GM19463 (cell line): ENCODE results near the gene EHD4.

Experiments used
- ATAC-seq: cut with Tn5 transposase; IDR thresholded peaks from one replicate; pipeline ENCODE4 v1.9.1; 2021; ENCODE audit warnings: mild to moderate bottlenecking, moderate library complexity; ENCODE audit not compliant: unreplicated experiment

EHD4 gene

GRCh38 chr15:41972253-41973242 is at the start of gene EHD4:
Gene EHD4, minus strand, starts transcription at chr15:41972557. Its CDS starts 63 bp downstream, at chr15:41972494.
- ATAC-seq, result peak; percentile 78

GRCh38 chr15:42021593-42021992 is 49.2 kb upstream of the EHD4 start:
- ATAC-seq, result no peak

- no peak for ATAC-seq
These were observed 48.4 kb upstream of the EHD4 start, which contains the start of gene PLA2G4E for GRCh38 chr15:42020713-42021273. Gene PLA2G4E, minus strand, starts transcription at chr15:42021042. Its CDS starts 12 bp downstream, at chr15:42021030.

- no peak for ATAC-seq
These were observed 46.2 kb upstream of the EHD4 start for GRCh38 chr15:42018306-42019224.

DNA sequence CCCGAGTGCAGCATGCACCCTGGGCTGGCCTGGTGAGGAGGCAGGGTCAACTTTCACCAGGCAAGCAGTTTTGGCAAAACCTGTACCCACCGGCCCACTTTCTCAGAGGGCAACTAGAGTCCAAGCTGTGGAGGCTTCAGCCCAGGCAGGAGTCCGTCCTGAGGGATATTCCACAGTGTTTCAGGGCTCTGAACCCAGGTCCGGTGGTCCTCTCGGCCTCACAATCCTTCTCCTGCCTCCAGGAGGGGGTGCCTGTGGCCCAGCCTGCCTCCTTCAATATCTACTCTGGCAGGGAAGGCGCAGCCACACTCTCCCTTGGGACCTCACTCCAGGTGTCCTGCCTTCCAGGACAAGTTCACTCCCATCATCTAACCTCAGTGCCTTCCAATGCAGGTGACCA is 44.6 kb upstream of the EHD4 start:
- no peak for ATAC-seq

GRCh38 chr15:42014406-42014805 is 42.0 kb upstream of the EHD4 start:
- ATAC-seq, result no peak

GRCh38 chr15:42012928-42013482 is 40.6 kb upstream of the EHD4 start:
- ATAC-seq, result no peak

DNA sequence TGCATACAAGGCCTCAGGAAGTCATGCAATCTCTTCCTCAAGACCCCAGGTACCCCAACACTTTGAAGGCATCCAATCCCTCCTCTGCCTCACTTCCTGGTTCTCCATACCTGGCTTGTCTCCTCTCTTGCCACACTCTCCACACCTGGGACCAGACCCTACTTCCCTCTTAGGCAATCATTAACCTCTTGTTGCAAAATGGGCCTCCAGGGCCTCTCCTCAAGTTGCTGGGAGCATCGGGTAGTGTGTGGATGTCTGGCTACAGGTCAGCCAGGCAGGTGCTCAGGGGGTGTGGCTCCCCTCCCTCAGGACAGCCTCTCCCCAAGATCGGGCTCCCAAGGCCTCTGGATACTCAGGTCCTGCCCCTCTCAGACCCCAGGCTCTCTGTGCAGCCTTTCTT is 39.9 kb upstream of the EHD4 start:
- ATAC-seq, result no peak

- no peak for ATAC-seq
These were observed 38.7 kb upstream of the EHD4 start for GRCh38 chr15:42011074-42011473.

DNA sequence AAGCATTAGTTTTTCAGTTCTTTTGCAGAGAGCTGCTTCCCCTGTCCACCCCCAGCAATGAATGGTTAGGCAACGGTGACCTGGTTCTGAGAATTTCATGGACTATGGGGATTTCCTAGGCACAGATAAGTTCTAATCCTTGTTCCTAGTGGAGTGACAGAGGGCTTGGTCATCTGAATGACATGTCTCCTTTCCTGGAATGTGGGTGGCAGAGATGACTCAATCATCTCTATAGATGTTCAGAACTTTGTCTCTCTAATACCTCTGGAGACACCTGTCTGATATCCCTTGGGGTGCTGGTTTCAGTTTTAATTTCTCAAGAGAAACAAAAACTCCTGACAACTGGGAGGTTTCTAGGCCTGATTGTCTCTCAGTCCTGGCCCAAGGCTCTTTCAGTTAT is 38.1 kb upstream of the EHD4 start:
- ATAC-seq, result peak; percentile 82

GRCh38 chr15:42009474-42009873 is 37.1 kb upstream of the EHD4 start:
- ATAC-seq, result no peak

GRCh38 chr15:42009022-42009421 is 36.7 kb upstream of the EHD4 start:
- ATAC-seq, result no peak

DNA sequence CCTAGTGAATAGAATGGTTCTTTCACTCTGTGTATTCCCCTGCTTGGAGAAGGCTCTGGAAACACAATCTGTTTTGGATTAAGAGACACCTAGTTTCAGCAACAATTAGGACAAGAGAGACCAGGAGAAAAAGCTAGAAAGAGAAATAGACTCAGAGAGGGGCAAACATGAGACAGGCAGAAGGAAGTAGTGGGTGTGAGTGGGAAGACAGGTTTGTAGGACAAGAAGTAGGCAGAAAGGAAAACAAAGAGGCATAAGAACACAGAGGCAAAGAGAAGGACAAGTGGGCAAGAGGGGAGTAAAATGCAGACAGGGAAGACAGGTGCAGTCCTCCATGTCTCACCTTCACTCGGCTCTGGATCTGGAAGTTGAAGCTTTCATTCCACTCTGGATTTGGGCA is 35.0 kb upstream of the EHD4 start:
- no peak for ATAC-seq

- ATAC-seq, result no peak
These were observed 30.0 kb upstream of the EHD4 start for GRCh38 chr15:42002333-42002732.

DNA sequence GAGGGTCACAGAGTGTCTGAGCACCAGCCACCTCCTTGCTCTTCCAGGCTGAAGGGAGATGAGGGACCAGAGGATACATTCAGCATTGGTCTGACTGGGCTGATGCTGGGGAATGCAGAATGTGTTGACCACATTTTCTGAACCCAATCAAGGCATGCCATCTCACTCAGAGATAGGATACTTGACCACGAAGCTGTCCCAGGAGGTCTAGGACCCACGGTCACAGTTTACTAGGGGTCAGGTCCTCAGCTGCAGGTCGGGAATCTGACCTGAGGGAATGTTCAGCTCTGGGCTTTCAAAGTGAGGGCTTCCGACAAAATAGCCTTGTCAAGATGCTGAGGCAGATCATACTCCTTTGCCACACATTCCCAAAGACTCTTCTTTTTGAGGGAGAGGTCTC is 28.9 kb upstream of the EHD4 start:
- ATAC-seq, result no peak

DNA sequence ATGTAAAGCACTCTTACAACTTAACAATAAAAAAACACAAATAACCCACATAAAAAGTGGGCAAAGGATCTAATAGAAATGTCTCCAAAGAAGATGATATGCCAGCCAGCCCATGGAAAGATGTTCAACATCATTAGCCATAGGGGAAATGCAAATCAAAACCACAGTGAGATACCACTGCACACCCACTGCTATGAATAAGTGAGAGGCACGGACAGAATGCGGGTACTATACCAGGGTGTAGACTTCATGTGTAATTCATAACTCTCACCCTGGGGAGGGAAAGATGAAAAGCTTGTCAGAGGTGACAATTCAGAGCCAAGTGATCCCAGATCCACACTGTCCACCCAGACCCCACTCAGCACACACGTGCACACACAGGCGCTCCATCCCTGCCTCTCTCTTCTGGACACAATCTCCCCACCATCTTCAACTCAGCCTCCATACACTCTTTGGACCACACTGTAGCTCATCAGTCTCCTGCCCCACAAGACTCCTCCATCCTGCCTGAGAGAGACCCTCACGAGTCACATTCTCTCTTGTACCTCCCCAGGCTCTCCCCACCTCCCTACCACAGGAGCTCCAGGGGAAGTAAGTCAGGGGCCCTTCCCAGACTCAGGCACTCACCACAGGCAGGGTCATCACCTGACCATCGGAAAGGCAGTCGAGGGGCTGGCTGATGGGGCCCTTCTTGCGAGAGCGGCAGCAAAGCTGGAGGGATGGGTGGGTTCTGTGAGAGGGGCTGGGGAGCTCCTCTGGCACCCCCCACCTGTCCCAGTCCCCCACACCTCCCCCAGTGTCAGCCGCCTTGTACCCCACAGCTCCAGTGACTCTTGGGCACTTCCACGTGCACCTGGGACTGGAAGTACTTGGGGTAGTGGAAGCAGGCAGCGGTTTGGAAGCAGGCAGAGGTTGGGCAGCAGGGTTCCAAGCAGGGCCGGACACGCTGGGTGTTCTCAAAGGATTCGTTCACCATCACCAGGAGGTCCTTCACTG is 27.2 kb upstream of the EHD4 start:
- ATAC-seq, result no peak

DNA sequence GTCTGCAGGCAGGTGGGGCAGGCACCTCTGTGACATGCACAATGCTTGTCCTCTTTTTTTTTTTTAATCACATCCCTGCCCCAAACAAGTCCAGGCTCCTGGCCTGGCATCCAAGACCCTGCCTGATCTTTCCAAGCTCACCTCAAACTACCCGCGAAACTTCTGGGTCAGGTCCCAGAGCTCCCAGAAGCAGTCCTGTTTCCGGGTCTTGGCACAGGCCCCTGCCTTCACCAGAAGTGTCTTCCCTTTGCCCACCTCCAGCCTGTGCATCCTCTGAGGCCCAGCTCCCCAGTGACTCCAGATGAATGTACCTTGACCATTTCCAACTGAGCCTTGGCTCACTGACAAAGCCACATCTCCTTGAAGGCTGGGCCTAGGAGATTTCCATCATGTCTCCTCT is 25.5 kb upstream of the EHD4 start:
- no peak for ATAC-seq

DNA sequence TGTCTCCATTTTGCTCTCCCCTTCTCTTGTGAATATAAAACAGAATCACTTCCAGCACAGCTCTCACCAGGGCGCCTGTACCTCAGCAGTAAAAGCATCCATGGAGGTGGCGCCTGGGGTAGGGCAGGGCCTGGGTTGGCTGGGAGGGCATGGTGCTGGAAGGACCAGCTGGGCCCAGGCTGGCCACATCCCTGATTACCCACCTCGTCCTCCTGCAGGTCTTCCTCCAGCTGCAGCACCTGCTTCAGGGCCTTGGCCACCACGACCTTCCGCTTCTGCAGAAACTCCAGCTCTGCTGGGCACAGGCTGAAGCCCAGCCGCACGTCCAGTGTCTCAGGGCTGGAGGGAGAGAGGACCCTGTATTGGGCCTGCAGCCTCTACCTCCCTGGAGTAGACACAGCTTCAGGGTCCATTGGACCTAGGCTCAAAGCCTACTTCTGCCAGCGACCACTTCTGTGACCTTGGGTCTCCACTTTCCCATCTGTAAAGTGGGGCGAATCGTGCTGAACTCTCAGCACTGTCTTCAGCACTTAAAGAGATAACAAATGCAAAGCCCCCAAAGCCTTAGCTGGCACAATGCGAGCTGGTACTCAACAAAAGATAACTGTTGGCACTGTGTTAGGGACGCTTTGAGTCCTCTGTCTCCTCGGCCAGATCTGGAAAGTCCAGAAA is 24.7 kb upstream of the EHD4 start:
- no peak for ATAC-seq

DNA sequence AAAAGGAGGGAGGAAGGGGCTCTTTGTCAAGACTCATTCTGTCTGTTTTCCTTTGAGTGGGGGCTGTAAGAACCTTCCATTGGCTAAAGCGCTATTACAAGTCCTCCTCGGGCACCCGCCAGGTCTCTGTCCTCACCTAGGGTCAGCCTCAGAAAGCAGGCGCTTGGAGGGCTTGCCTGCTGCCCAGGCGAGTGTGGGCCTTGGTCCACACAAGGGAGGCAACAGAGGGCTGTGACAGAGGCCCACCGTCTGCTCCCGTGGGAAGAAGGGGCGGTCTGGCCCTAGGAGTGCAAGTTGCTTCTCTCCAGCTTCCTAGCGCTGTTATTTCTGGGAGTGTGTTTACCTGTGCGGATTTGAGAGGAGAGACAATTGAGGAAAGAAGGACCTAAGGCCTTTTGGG is 24.0 kb upstream of the EHD4 start:
- ATAC-seq, result no peak
